ENCODE measurements around the gene SLC38A9. TPM values are rescaled to one million over a fixed set of nuclear protein-coding genes. Genes with fewer than 3 reads are reported as not detected.

Gene SLC38A9
- 10 to 100 TPM; 22.8 to 23.6 TPM for total RNA-seq

GRCh38 chr5:55712023-55712859 lies at the start of gene SLC38A9:
Gene SLC38A9, minus strand, starts transcription at chr5:55712324. Its CDS starts 14,366 bp downstream, at chr5:55697958.

GRCh38 chr5:55737793-55738192 lies 25.7 kb upstream of the SLC38A9 start, which contains the start of gene DDX4:
Gene DDX4, plus strand, starts transcription at chr5:55738061. Its CDS starts 903 bp downstream, at chr5:55738964.

Other genes starting within 250 kb of the SLC38A9 start
- 10 to 100 TPM; 28.5 to 28.6 TPM for gene PLPP1, start 177.4 kb downstream of the SLC38A9 start, total RNA-seq
- gene DDX4, start 25.7 kb upstream of the SLC38A9 start, total RNA-seq, result under 1 TPM; 0.23 to 0.51 TPM
- gene IL31RA, start 139.0 kb upstream of the SLC38A9 start, total RNA-seq, result not detected

Measured in activated naive CD4-positive, alpha-beta T cell treated with anti-CD3 and anti-CD28 coated beads, Interleukin-2, amount 10 ng/mL, durations not matched to agents 5 hours and 36 hours (primary cell).